ENCODE measurements around the gene RBM5.

The RBM5 gene

GRCh38 chr3:50102558-50102957 is 13.8 kb downstream of the RBM5 start:
- Mint-ChIP-seq H3K27ac (no peak overlapping the region), H3K9me3 (no peaks in the 10 kb centered on the region), H3K4me1 (ENCODE audit: low read depth) (no peaks in the 10 kb centered on the region), H3K4me3 (no peak overlapping the region), H3K27me3 (ENCODE audit: low read depth) (no peaks in the 10 kb centered on the region), H3K36me3 (ENCODE audit: low read depth) (peaks cover 61% of the 10 kb centered on the region)

DNA sequence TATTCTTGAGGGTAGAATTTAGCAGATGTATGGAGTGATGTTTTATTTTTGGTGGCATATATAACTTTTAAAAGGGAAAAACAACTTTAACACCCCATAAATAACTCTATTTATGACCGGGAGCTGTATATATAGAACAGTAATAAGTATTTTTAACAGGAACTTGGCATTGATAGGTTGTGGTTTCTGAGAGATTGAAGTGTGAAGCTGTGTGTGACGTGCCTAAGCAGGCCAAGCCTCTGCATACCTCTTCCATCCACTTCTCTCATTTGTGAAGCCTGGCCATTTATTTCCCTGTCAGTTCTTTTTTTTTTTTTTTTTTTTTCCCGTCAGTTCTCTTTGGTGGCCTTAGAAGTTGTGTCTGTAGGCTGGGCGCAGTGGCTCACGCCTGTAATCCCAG is 23.0 kb downstream of the RBM5 start:
- H3K36me3 Mint-ChIP-seq (ENCODE audit: low read depth) = peaks cover 73% of the 10 kb centered on the region
- no peak overlapping the region for H3K4me3 Mint-ChIP-seq
- H3K9me3 Mint-ChIP-seq = no peaks in the 10 kb centered on the region
- H3K27ac Mint-ChIP-seq = no peak overlapping the region
- H3K4me1 Mint-ChIP-seq (ENCODE audit: low read depth) = peaks cover 5% of the 10 kb centered on the region
- no peaks in the 10 kb centered on the region for H3K27me3 Mint-ChIP-seq (ENCODE audit: low read depth)

- H3K4me3 Mint-ChIP-seq = no peak overlapping the region
- no peak overlapping the region for H3K27ac Mint-ChIP-seq
- H3K36me3 Mint-ChIP-seq (ENCODE audit: low read depth) = peaks cover 71% of the 10 kb centered on the region
- H3K4me1 Mint-ChIP-seq (ENCODE audit: low read depth) = peaks cover 5% of the 10 kb centered on the region
- H3K9me3 Mint-ChIP-seq = no peaks in the 10 kb centered on the region
- no peaks in the 10 kb centered on the region for H3K27me3 Mint-ChIP-seq (ENCODE audit: low read depth)
Measured at GRCh38 chr3:50112462-50112861, 23.7 kb downstream of the RBM5 start.

DNA sequence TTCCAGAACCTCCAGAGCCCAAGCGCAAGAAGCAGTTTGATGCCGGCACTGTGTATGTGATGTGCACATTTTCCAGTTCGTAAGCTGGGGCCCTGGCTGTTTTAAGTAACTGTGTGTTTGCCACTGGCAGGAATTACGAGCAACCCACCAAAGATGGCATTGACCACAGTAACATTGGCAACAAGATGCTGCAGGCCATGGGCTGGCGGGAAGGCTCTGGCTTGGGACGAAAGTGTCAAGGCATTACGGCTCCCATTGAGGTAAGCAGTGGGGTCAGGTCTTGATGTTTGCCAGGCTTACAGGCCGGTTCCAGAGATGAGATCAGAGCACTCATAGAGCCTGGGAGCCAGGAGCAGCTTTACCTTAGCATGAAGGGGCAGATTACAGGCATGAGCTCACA is 28.4 kb downstream of the RBM5 start:
- no peak overlapping the region for H3K27ac Mint-ChIP-seq
- no peaks in the 10 kb centered on the region for H3K4me1 Mint-ChIP-seq (ENCODE audit: low read depth)
- no peaks in the 10 kb centered on the region for H3K27me3 Mint-ChIP-seq (ENCODE audit: low read depth)
- no peak overlapping the region for H3K4me3 Mint-ChIP-seq
- H3K36me3 Mint-ChIP-seq (ENCODE audit: low read depth) = peaks cover 48% of the 10 kb centered on the region
- H3K9me3 Mint-ChIP-seq = no peaks in the 10 kb centered on the region

DNA sequence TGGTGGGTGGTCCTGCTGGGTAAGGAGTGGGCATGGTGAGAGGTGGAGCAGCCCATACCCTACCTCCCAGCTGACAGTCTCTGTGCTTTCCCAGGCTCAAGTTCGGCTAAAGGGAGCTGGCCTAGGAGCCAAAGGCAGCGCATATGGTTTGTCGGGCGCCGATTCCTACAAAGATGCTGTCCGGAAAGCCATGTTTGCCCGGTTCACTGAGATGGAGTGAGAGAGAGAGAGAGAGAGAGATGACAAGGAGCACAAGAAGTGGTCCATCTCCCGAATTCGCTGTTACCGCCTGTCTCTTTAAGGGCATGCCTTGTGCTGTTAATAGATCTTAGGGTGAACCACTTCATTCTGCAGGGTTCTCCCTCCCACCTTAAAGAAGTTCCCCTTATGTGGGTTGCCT is 29.5 kb downstream of the RBM5 start:
- Mint-ChIP-seq H3K36me3 (ENCODE audit: low read depth) (peaks cover 42% of the 10 kb centered on the region), H3K27me3 (ENCODE audit: low read depth) (no peaks in the 10 kb centered on the region), H3K4me3 (no peak overlapping the region), H3K4me1 (ENCODE audit: low read depth) (no peaks in the 10 kb centered on the region), H3K27ac (no peak overlapping the region), H3K9me3 (no peaks in the 10 kb centered on the region)

DNA sequence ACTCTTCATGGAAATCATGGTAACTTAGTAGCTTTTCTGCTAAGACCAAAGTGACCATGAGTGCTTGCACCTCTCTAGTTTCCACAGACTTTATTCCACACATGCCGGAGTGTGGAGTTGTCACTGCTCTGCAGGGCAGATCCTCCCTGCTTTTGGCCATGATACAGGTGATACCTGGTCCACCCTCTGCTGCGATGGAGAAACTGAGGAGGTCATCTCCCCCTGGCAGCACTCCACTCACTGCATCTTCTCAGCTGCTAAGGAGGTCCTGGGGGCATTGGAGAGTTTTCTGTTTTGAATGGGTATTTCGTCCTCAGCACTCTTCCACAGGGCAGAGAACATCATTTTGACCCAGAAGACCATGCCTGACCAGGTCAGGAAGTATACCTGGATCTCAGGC is 31.1 kb downstream of the RBM5 start:
- Mint-ChIP-seq H3K4me3 (no peak overlapping the region), H3K9me3 (no peaks in the 10 kb centered on the region), H3K27ac (no peak overlapping the region), H3K27me3 (ENCODE audit: low read depth) (no peaks in the 10 kb centered on the region), H3K36me3 (ENCODE audit: low read depth) (peaks cover 32% of the 10 kb centered on the region), H3K4me1 (ENCODE audit: low read depth) (no peaks in the 10 kb centered on the region)

DNA sequence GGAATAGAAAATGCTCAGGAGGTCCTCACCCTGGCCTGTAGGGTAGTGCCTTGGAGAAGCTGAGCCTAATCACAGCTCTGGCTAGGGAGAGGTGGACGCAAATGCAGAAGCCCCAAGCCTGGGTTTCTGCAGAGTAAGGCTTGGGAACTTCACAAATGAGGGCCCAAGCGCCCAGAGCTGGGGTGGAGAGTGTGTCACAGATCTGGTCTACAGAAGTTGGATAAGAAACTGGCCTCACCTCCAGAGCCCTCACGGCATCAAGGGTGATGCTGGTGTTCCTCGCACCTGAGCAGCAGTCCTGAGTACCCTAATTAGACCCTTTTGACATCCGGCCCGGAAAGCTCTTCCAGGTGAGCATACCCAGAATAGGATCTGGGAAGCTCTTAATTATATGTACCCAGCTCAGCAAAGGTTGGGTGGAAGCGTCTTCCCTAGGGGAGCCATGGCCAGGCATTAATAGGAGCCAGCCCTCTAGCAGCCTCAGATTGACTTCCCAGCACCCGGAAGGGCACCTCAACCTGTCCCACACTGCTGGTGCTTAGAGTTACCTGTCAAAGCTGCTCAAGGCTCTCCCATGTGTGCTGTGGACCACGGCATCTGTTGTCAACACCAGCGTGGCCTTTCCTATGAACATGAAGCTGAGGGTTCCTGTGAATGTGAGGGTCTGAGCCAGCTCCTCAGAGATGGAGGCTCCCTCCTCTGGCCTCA is 31.8 kb downstream of the RBM5 start:
- Mint-ChIP-seq H3K9me3 (no peaks in the 10 kb centered on the region), H3K27me3 (ENCODE audit: low read depth) (no peaks in the 10 kb centered on the region), H3K36me3 (ENCODE audit: low read depth) (peaks cover 27% of the 10 kb centered on the region), H3K27ac (no peak overlapping the region), H3K4me3 (no peak overlapping the region), H3K4me1 (ENCODE audit: low read depth) (no peaks in the 10 kb centered on the region)

- Mint-ChIP-seq H3K4me1 (ENCODE audit: low read depth) (no peaks in the 10 kb centered on the region), H3K9me3 (no peaks in the 10 kb centered on the region), H3K4me3 (no peak overlapping the region), H3K27ac (no peak overlapping the region), H3K27me3 (ENCODE audit: low read depth) (no peaks in the 10 kb centered on the region), H3K36me3 (ENCODE audit: low read depth) (peaks cover 19% of the 10 kb centered on the region)
Measured at GRCh38 chr3:50121072-50122032, 32.6 kb downstream of the RBM5 start.

DNA sequence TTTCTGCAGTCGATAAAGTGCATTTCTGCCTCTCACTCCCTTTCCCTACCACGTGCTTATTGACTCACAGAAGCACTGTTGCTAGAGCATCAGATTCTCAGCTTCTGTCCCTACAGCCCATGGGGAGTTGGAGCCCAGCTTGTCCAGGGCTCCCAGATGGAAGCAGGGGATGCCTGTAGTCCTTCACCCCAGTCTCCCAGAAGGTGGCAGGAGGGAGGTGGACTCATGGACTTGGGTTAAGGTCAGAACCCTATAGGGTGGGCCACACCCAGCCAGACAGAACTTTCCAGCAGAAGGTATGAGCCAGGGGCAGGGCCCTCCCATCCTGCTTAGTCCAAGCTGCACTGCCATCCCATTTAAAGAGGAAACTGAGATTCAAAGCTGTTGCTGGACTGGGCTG is 33.4 kb downstream of the RBM5 start:
- Mint-ChIP-seq H3K4me3 (no peak overlapping the region), H3K27me3 (ENCODE audit: low read depth) (no peaks in the 10 kb centered on the region), H3K9me3 (no peaks in the 10 kb centered on the region), H3K36me3 (ENCODE audit: low read depth) (peaks cover 13% of the 10 kb centered on the region), H3K4me1 (ENCODE audit: low read depth) (no peaks in the 10 kb centered on the region), H3K27ac (no peak overlapping the region)

GRCh38 chr3:50122661-50123391 is 34.1 kb downstream of the RBM5 start:
- Mint-ChIP-seq H3K4me1 (ENCODE audit: low read depth) (no peaks in the 10 kb centered on the region), H3K36me3 (ENCODE audit: low read depth) (peaks cover 11% of the 10 kb centered on the region), H3K27me3 (ENCODE audit: low read depth) (no peaks in the 10 kb centered on the region), H3K4me3 (no peak overlapping the region), H3K27ac (no peak overlapping the region), H3K9me3 (no peaks in the 10 kb centered on the region)

DNA sequence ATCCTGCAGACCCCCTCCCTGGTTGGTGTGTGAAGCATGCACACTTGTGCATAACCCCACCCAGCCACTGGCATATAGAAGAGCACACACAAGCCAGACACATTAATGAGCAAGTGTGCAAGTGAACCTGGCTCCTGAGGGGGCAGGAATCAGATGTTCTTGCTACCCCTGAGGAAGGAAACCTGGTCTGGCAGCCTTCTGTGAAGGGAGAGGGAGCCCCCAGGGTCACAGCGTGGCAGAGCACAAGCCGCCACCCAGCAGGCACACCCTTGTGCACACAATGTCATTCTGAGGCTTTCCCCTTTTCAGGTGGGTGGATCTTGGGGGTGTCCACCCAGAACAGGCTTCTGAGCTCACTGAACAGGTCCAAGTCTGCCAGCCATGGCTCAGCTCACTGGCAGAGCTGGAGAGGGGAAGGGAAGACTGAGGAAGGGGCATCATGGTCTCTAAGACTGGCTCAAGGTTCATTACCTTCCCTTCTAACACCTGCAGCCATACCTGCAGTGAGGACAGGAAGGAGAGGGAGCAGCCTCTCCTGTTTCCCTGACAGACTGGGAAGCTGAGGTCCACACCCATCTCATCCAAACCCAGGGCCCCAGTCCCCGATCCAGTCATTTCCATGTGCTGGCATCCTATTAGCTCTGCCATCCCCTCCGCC is 34.8 kb downstream of the RBM5 start:
- H3K36me3 Mint-ChIP-seq (ENCODE audit: low read depth) = peaks cover 4% of the 10 kb centered on the region
- H3K9me3 Mint-ChIP-seq = no peaks in the 10 kb centered on the region
- H3K4me1 Mint-ChIP-seq (ENCODE audit: low read depth) = no peaks in the 10 kb centered on the region
- H3K4me3 Mint-ChIP-seq = no peak overlapping the region
- H3K27me3 Mint-ChIP-seq (ENCODE audit: low read depth) = no peaks in the 10 kb centered on the region
- H3K27ac Mint-ChIP-seq = no peak overlapping the region

- H3K27ac Mint-ChIP-seq = no peak overlapping the region
- H3K4me3 Mint-ChIP-seq = no peak overlapping the region
- H3K9me3 Mint-ChIP-seq = no peaks in the 10 kb centered on the region
- H3K27me3 Mint-ChIP-seq (ENCODE audit: low read depth) = no peaks in the 10 kb centered on the region
- no peaks in the 10 kb centered on the region for H3K36me3 Mint-ChIP-seq (ENCODE audit: low read depth)
- no peaks in the 10 kb centered on the region for H3K4me1 Mint-ChIP-seq (ENCODE audit: low read depth)
Measured at GRCh38 chr3:50124052-50124799, 35.5 kb downstream of the RBM5 start.

DNA sequence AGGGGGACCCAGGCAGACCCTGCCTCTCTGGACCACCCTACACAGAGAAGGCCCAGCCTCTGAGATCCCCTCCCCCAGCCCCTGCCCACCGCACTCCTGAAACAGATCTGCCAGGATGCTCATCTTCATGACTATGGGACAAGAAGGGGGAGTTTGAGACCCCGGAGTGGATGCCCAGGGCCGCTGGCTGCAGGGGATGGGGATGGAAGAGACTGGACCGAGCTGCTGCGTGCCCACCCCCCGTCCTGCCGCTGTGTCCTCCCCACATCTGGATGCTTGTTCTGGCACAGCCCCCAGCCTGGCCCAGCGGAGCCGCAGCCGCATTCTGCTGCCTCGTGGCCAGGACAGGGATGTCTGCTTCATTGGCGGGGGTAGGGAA is 36.1 kb downstream of the RBM5 start:
- H3K9me3 Mint-ChIP-seq = no peaks in the 10 kb centered on the region
- no peaks in the 10 kb centered on the region for H3K27me3 Mint-ChIP-seq (ENCODE audit: low read depth)
- H3K27ac Mint-ChIP-seq = no peak overlapping the region
- H3K4me1 Mint-ChIP-seq (ENCODE audit: low read depth) = no peaks in the 10 kb centered on the region
- H3K36me3 Mint-ChIP-seq (ENCODE audit: low read depth) = no peaks in the 10 kb centered on the region
- H3K4me3 Mint-ChIP-seq = no peak overlapping the region
